ENCODE results near the gene CHST13.
"Not testable (repeated sequence)": the region's sequence is repeated elsewhere in the genome, so short reads cannot be mapped to it uniquely, and the experiment has no call there.

Gene CHST13

GRCh38 chr3:126527006-126527405 lies 3.1 kb downstream of the CHST13 start:
- DNase-seq: no peak

GRCh38 chr3:126527455-126528211 lies 3.7 kb downstream of the CHST13 start:
- no peak for DNase-seq

DNA sequence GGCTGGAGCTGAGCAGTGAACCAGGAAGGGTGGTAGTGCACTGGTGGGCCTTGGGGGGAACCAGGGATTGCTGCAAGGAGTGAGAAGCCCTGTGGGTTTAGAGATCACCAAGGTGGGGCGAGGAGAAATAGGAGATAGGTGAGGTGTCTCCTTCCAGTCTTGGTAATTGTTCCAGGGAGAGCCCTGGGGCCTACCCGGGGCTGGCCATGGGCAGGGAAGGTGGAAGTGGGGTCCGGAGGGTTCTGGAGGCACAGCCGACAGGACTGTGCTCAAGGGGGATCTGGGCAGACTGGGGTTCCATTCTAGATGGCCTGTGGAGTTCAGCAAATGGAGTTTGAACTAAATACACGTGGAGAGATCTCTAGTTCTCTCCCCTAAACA lies 4.5 kb downstream of the CHST13 start:
- no peak for DNase-seq

DNA sequence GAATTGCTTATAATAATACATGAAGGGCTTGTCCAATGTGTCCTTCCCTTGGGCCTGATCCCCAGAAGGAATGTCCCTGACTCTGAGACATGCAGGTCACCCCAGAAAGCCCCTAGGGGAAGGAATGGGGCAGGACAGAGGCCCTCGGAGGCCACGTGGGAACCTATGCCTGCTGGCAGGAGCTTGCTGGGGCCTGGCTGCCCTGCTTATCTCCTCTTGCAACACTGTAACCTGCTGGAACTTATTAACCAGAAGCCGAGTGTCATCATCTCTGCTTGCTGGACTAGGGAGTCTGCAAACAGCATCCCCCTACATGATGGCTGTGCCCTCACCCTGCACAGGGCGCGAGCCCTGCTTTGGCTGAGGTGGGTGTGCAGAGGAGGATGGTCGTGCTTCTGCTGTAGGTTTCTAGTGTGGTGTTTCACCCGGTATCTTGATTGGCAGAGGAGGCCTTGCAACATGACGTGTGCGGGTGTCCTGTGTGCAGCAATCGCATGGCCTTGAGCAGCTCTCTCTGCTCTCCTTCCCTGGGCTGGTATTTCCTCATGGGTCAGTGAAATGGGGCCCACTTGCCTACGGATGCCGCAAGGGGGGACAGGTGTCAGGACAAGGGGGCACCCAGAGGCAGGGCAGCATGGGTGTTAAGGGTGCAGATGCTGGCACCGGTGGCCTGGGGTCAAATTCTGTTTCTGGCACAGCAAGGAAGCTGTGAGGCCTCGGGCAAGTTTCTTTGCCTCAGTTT lies 5.0 kb downstream of the CHST13 start:
- no peak for DNase-seq

GRCh38 chr3:126529585-126530170 lies 5.7 kb downstream of the CHST13 start:
- DNase-seq: no peak

DNA sequence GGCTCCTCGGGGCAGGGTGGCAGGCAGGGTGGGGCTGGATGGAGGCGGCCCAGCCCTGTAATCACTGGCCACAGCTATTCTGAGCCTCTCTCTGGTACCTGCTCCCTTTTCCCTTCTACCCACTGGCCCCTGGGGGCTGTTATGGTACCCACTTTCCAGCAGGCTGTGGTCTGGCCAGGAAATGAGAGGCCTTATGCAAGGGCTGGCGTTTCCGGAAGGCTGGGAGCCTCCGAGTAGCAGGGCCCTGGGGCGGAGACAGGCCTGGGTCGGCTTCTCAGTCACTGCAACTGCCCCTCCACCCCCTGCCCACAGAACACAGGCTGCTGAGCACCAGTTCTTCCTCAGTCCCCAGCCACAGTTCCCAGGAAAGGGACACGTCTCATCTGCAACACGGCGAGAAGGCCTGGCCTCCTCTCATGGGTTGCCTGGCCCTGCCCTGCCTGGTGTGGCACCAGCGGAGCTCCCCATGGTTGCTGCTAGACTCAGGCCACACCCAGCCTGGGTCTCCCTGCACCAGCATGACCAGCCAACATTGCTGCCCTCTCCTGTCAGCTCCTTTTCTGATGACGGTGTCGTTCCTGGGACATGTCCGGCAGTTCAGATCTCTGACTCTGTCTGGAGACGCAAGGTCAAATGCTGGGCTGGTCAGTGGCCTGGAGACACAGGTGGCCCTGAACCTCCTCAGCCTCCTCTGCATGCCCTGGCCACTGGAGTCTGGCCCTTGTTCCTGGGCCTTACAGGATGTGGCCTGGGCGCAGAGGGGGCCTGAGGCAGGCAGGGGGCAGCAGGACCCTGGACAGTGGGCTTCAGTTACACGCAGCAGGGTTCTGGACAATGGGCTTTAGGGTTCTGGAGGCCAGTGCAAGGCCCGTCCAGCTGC lies 6.5 kb downstream of the CHST13 start:
- no peak for DNase-seq

DNA sequence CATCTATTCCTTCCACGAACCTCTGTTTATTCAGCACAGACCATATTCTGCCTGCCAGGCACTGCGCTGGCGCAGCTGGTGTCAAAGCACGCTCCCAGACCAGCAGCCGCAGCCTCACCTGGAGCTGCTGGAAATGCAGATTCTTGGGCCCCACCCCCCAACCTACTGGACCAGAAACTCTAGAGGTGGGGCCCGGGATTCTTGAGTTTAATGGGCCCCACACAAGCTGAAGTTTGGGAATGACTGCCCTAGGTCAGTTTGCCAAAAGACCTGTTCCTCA lies 7.0 kb downstream of the CHST13 start:
- no peak for DNase-seq

DNA sequence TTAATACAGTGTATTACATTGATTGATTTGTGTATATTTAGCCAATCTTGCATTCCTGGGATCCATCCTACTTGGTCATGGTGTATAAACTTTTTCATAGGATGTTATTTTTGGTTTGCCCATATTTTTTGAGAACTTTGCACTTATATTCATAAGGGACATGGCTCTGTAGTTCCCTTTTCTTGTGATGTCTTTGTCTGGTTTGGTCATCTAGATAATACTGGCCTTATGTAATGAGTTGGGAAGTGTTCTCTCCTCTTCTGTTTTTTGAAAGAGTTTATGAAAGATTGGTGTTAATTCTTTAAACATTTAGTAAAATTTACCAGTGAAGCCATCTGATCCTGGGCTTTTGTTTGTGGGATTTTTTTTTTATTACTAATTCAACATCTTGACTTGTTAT lies 9.6 kb downstream of the CHST13 start:
- DNase-seq: no peak

DNA sequence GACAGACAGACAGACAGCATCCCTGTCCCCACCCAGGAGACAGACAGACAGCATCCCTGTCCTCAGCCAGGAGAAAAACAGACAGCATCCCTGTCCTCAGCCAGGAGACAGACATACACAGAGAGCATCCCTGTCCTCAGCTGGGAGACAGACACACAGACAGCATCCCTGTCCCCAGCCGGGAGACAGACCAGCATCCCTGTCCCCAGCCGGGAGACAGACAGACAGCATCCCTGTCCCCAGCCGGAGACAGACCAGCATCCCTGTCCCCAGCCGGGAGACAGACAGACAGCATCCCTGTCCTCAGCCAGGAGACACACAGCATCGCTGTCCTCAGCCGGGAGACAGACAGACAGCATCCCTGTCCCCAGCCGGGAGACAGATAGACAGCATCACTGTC lies 10.8 kb downstream of the CHST13 start:
- not testable (repeated sequence) for DNase-seq

DNA sequence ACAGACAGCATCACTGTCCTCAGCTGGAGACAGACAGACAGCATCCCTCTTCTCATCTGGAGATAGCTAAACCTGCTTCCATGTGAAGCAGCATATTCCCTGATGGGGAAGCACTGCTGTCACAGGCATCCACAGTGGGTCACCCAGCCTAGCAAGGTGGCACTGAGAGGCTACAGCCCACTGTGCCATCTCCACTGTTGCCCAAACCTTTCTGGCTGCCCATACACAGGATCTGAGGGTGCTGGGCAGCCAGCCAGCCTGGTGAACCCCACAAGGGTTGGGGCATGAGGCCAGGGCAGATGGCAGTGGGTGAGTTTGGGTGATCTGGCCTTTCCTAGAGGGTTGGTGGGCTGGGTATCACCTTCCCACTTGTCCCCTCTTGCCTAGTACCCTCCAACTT lies 11.7 kb downstream of the CHST13 start:
- DNase-seq: no peak

GRCh38 chr3:126536126-126536525 lies 12.2 kb downstream of the CHST13 start:
- no peak for DNase-seq

GRCh38 chr3:126537116-126537729 lies 13.3 kb downstream of the CHST13 start:
- DNase-seq: no peak

DNA sequence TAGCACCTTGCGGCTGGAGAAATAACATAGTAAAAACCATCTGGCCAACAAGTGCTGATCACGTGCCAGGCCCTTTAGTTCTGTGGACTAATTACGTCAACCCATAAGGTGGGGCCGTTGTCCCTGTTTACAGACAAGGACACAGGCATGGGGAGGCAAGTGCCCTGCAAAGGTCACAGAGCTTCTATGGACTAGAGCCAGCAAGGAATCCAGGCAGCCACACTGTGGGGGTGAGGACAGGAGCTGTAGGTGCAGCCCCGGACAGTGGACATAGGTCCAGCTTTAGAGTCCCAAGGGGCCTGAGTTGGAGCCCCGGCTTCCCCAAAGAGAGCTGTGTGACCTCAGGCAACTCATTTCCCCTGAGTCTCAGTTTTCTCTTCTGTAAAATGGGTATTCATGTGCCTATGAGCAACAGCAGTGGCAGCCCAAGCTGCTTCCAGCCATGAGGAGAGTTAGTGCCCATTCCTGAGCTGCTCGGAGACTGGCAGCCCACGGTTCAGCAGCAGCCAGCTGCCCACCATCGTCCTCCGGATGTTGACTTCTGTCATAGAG lies 13.9 kb downstream of the CHST13 start:
- DNase-seq: no peak

- no peak for DNase-seq
Measured at GRCh38 chr3:126538316-126538715, 14.4 kb downstream of the CHST13 start.

GRCh38 chr3:126538966-126539365 lies 15.0 kb downstream of the CHST13 start:
- no peak for DNase-seq

- DNase-seq: no peak
Measured at GRCh38 chr3:126539558-126540250, 15.7 kb downstream of the CHST13 start.

DNA sequence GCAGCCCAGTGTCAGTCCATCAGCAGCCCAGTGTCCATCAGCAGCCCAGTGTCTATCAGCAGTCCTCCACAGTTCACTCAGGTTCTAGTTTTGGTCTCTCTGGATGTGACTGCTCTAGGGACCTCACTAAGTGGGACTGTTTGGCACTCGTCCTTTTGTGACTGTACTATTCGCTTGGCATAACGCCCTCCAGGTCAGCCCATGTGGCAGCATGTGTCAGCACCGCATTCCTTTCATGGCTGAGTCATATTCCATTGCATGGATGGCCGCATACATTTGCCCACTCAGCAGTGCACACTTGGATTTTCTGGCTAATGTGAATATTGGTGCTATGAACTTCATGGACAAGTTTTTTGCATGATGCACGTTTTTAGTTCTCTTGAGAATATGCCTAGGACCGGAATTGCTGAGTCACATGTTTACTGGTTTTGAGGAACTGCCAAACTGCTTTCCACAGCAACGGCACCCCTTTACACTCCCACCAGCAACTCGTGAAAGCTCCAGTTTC lies 16.4 kb downstream of the CHST13 start:
- DNase-seq: no peak

DNA sequence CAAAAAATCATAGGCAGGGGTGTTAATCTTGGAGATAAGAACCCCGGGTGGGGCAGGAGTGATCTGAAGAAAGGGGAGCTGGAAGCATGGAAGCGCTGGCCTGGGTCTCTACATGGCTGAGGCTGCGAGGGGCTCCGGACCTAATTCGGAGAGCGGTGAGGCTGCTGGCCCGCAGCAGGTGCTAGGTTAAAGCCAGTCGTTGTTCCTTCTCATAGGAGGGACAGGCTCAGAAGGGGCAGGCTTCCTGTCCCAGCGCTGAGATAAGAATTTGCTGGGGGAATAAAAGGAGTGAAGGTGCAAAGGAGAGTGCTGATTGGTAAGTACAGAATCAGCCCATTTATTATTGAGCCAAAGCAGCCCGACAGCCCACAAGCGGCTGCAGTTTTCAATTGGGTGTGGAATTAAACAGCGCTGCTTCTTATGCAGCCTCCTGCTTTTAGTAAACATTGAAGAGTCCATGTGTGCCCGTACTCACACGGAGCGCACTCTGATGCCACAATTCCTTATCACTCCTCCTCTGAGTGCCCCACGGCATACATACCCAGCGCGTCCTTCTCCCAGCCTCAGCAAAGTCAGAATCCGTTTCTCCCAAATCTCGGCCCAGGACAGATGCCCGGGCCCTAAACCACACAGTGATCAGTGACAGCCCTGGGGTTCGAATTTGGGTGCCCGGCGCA lies 17.1 kb downstream of the CHST13 start:
- no peak for DNase-seq

GRCh38 chr3:126541628-126542339 lies 17.8 kb downstream of the CHST13 start:
- DNase-seq: no peak
